GM21390 (cell line): ENCODE results near the gene CHN2.

Source experiments
- ATAC-seq: cut with Tn5 transposase; IDR thresholded peaks from one replicate; pipeline ENCODE4 v1.9.1; 2021; ENCODE audit not compliant: unreplicated experiment

CHN2 gene

GRCh38 chr7:29329686-29330085 lies 135.1 kb downstream of the CHN2 start:
- ATAC-seq, result no peak

- no peak for ATAC-seq
These were observed 135.6 kb downstream of the CHN2 start for GRCh38 chr7:29330136-29330535.

- no peak for ATAC-seq
These were observed 136.6 kb downstream of the CHN2 start for GRCh38 chr7:29331163-29331562.

GRCh38 chr7:29332042-29332811 lies 137.7 kb downstream of the CHN2 start:
- no peak for ATAC-seq

- no peak for ATAC-seq
These were observed 138.6 kb downstream of the CHN2 start for GRCh38 chr7:29332875-29333855.

- no peak for ATAC-seq
These were observed 140.9 kb downstream of the CHN2 start for GRCh38 chr7:29335188-29336083.

GRCh38 chr7:29337546-29338116 lies 143.1 kb downstream of the CHN2 start:
- no peak for ATAC-seq

- no peak for ATAC-seq
These were observed 146.1 kb downstream of the CHN2 start for GRCh38 chr7:29340696-29341095.

- no peak for ATAC-seq
These were observed 146.6 kb downstream of the CHN2 start for GRCh38 chr7:29341156-29341555.

GRCh38 chr7:29342761-29343160 lies 148.2 kb downstream of the CHN2 start:
- ATAC-seq, result no peak

- ATAC-seq, result no peak
These were observed 148.8 kb downstream of the CHN2 start for GRCh38 chr7:29343399-29343798.

- ATAC-seq, result no peak
These were observed 149.9 kb downstream of the CHN2 start for GRCh38 chr7:29344334-29344978.

- ATAC-seq, result no peak
These were observed 151.0 kb downstream of the CHN2 start for GRCh38 chr7:29345590-29345989.

- ATAC-seq, result no peak
These were observed 151.8 kb downstream of the CHN2 start for GRCh38 chr7:29346231-29346978.

GRCh38 chr7:29349362-29349761 lies 154.8 kb downstream of the CHN2 start:
- no peak for ATAC-seq

- no peak for ATAC-seq
These were observed 155.8 kb downstream of the CHN2 start for GRCh38 chr7:29350351-29350750.

- ATAC-seq, result no peak
These were observed 157.5 kb downstream of the CHN2 start for GRCh38 chr7:29352041-29352440.

- no peak for ATAC-seq
These were observed 159.2 kb downstream of the CHN2 start for GRCh38 chr7:29353810-29354209.

GRCh38 chr7:29354340-29354739 lies 159.8 kb downstream of the CHN2 start:
- ATAC-seq, result no peak
